K562 (cell line): ENCODE results near the gene ATP5PB. TPM values are rescaled to one million over a fixed set of nuclear protein-coding genes. Genes with fewer than 3 reads are reported as not detected.

ENCODE experiments used
- ARHGAP35 ChIP-seq: fragments of 450-650 bp; IDR thresholded peaks from 2 replicates; pipeline ENCODE4 v1.6.1; 2018; ENCODE audit not compliant: partially characterized antibody
- DIDO1 ChIP-seq: fragments of 450-650 bp; IDR thresholded peaks from 2 replicates; pipeline ENCODE4 v1.6.1; 2016; ENCODE audit warnings: low read depth, missing biosample characterization, missing genetic modification characterization
- ETV6 ChIP-seq, 3 experiments: fragments of 150-350 bp in 1 of 3; sonication (generic) in 1 of 3; formaldehyde crosslinking in 1 of 3; IDR thresholded peaks; 2 replicates each; pipeline versions ENCODE4 v1.6.1 to v1.8.0; 2014 to 2022; ENCODE audit warnings: borderline replicate concordance in 2 of 3, low read depth in 2 of 3, antibody characterized with exemption in 1 of 3, low read length in 1 of 3, mild to moderate bottlenecking in 1 of 3, missing genetic modification reagents in 1 of 3
- FOSL1 ChIP-seq: fragments of 200-800 bp; sonication (Bioruptor generic); conservative IDR thresholded peaks from 2 replicates; pipeline ENCODE4 v1.6.1; 2016; ENCODE audit warnings: missing genetic modification characterization, missing compliant biosample characterization
- GTF2E2 ChIP-seq: fragments of 200-800 bp; sonication (Bioruptor generic); IDR thresholded peaks from 2 replicates; pipeline ENCODE4 v1.6.1; 2016; ENCODE audit warnings: missing genetic modification characterization, missing compliant biosample characterization
- HLTF ChIP-seq: fragments of 450-650 bp; IDR thresholded peaks from 2 replicates; pipeline ENCODE4 v1.6.1; 2016
- KLF16 ChIP-seq: IDR thresholded peaks from 2 replicates; pipeline ENCODE4 v1.6.1; 2016; ENCODE audit warnings: antibody characterized with exemption
- MAFF ChIP-seq: IDR thresholded peaks from 2 replicates; pipeline ENCODE4 v1.6.1; 2012; ENCODE audit warnings: low read length, improper control_type of control experiment
- MYNN ChIP-seq, 2 experiments: sonication (generic); formaldehyde crosslinking in 1 of 2; IDR thresholded peaks; 2 replicates each; pipeline versions ENCODE4 v1.5.0 to v1.6.1; 2016 to 2020; ENCODE audit warnings: antibody characterized with exemption in 1 of 2, missing genetic modification reagents in 1 of 2
- NONO ChIP-seq, 2 experiments: fragments of 200-400 bp in 1 of 2; fragments of 450-650 bp in 1 of 2; formaldehyde crosslinking in 1 of 2; IDR thresholded peaks; 2 replicates each; pipeline ENCODE4 v1.6.1; 2017; ENCODE audit warnings: low read depth in 2 of 2, mild to moderate bottlenecking in 2 of 2, moderate library complexity in 2 of 2, low read length in 1 of 2
- POLR2A ChIP-seq: fragments of 450-650 bp; conservative IDR thresholded peaks from 2 replicates; pipeline ENCODE4 v1.6.1; 2016
- RCOR1 ChIP-seq, 2 experiments: IDR thresholded peaks; 2 replicates each; pipeline ENCODE4 v1.6.1; 2012; ENCODE audit warnings: low read depth in 2 of 2, low read length in 2 of 2, borderline replicate concordance in 1 of 2, improper control_type of control experiment in 1 of 2
- SETDB1 ChIP-seq: IDR thresholded peaks from one replicate; pipeline ENCODE4 v1.6.1; 2012; ENCODE audit warnings: low read length, control low read depth, inconsistent platforms
- TCFL5 ChIP-seq: fragments of 250-450 bp; sonication (Bioruptor Pico); conservative IDR thresholded peaks from 2 replicates; pipeline ENCODE4 v1.6.1; 2021; ENCODE audit warnings: mild to moderate bottlenecking, moderate library complexity, matching md5 sums
- ZC3H11A ChIP-seq: IDR thresholded peaks from 2 replicates; pipeline ENCODE4 v1.6.1; 2012; ENCODE audit warnings: low read depth, low read length, improper control_type of control experiment
- ZNF134 ChIP-seq: fragments of 250-450 bp; sonication (Bioruptor Pico); conservative IDR thresholded peaks from 2 replicates; pipeline ENCODE4 v1.4.0; 2020
- polyA plus RNA-seq, 8 experiments: library from polyadenylated mRNA; depleted of rRNA in 4 of 8; stranded (reverse) in 5 of 8; unstranded in 3 of 8; fragments of >200 nt; fragmentation: Nextera tagmentation in 2 of 8; fragmentation: Illumina TruSeq in 1 of 8; extraction: Ambion mirVana in 2 of 8; extraction: Trizol in 1 of 8; gene quantifications; 2 replicates each; pipeline versions ENCODE4 v1.2.1 to v1.2.3, GENCODE V29; 2011 to 2014; ENCODE audit warnings: inconsistent platforms in 1 of 8, missing spikeins in 1 of 8
- total RNA-seq, 7 experiments: library from RNA; depleted of rRNA in 6 of 7; stranded (reverse); fragments of >200 nt in 6 of 7; fragmentation: Illumina TruSeq in 2 of 7; extraction: Trizol in 2 of 7; gene quantifications; 2 replicates each; pipeline versions ENCODE4 v1.2.1 to v1.2.3, GENCODE V29; 2011 to 2021; ENCODE audit warnings: low replicate concordance in 1 of 7
- TF ChIP-seq, protein P1 (sequence below), 2 experiments: fragments of 200-800 bp in 1 of 2; sonication (Bioruptor generic) in 1 of 2; sonication (generic) in 1 of 2; formaldehyde crosslinking in 1 of 2; IDR thresholded peaks in 1 of 2; conservative IDR thresholded peaks in 1 of 2; 2 replicates each; pipeline versions ENCODE4 v1.5.0 to v1.6.1; 2016 to 2020; ENCODE audit warnings: missing compliant biosample characterization in 1 of 2, missing genetic modification characterization in 1 of 2, missing genetic modification reagents in 1 of 2
- TF ChIP-seq, protein P2 (sequence below): fragments of 250-450 bp; sonication (Bioruptor Pico); IDR thresholded peaks from 2 replicates; pipeline ENCODE4 v1.9.0; 2021; ENCODE audit warnings: mild to moderate bottlenecking, inconsistent platforms
- TF ChIP-seq, protein P3 (sequence below): fragments of 250-450 bp; sonication (Bioruptor Pico); IDR thresholded peaks from 2 replicates; pipeline ENCODE4 v1.8.0; 2022; ENCODE audit warnings: moderate library complexity, mild to moderate bottlenecking, inconsistent platforms
- TF ChIP-seq, protein P4 (sequence below), 2 experiments: IDR thresholded peaks; 2 replicates each; pipeline ENCODE4 v1.6.1; 2012; ENCODE audit warnings: improper control_type of control experiment in 2 of 2, low read depth in 2 of 2, low read length in 2 of 2, borderline replicate concordance in 1 of 2

The ATP5PB gene
- total and polyA plus RNA-seq, 9 of the 15 experiments (the other 6 are each of a cell fraction or from before 2014, with no cell fraction given) = 651 to 2,735 (median 1,061) TPM

DNA sequence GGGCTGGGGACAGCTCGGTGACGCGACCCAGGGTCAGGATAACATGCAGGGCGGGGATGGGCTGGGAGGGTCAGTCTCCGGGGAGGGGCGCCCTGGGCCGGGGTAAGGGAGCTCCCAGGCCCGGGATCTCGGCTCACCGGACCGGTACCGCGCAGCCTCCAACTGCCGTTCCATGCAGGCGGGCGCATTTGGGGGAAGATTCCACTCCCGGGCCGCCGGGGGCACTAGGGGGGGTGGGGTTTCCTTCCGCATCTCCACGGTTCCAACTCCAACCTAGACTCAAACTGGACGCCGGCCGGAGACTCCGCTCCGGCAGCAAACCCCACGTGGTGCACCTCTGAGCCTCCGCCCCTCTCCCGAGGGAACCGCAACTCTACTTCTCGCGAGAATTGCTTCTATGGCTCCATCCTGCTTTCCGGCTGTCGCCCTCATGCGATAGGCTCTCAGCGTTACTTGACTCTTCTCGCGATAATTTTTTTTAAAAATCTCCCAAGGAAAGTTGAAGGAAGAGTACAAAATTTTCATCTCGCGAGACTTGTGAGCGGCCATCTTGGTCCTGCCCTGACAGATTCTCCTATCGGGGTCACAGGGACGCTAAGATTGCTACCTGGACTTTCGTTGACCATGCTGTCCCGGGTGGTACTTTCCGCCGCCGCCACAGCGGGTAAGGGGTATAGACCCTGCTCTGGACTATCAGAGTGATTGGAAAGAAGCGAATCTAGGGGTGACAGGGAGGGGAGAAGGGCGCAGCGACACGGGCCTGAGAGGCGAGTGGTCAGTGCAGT, at the start of gene ATP5PB, which contains the start of gene WDR77 (continued):
- TF ChIP-seq, protein P1, sequence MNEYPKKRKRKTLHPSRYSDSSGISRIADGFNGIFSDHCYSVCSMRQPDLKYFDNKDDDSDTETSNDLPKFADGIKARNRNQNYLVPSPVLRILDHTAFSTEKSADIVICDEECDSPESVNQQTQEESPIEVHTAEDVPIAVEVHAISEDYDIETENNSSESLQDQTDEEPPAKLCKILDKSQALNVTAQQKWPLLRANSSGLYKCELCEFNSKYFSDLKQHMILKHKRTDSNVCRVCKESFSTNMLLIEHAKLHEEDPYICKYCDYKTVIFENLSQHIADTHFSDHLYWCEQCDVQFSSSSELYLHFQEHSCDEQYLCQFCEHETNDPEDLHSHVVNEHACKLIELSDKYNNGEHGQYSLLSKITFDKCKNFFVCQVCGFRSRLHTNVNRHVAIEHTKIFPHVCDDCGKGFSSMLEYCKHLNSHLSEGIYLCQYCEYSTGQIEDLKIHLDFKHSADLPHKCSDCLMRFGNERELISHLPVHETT (CRISPR knock-in tag; conservative IDR thresholded peaks at IDR 0.05 in 1 of 2, IDR thresholded peaks at IDR 0.05 in 1 of 2) = peak in 1 of 2 experiments; percentile 75; a peak in 2 of 4 replicates
- TF ChIP-seq ETV6 (IDR thresholded peaks at IDR 0.05; ENCODE audit: borderline replicate concordance in 1 of 2, low read depth in 2 of 2, low read length in 1 of 2) = no peak
- TF ChIP-seq ETV6 (CRISPR knock-in tag; IDR thresholded peaks at IDR 0.05; ENCODE audit: borderline replicate concordance) = no peak; the same call in 1 of the 2 replicates
- TF ChIP-seq ARHGAP35 = peak; percentile 95
- peak in 1 of 2 experiments; percentile 53; a peak in 1 of 4 replicates for TF ChIP-seq NONO (IDR thresholded peaks at IDR 0.05; ENCODE audit: low read depth in 2 of 2, low read length in 1 of 2)
- TF ChIP-seq FOSL1 (tag) = no peak
- TF ChIP-seq DIDO1 (tag) = peak; percentile 80
- no peak for TF ChIP-seq ZC3H11A
- no peak for TF ChIP-seq MYNN (IDR thresholded peaks at IDR 0.05)
- no peak for TF ChIP-seq MYNN (CRISPR knock-in tag; IDR thresholded peaks at IDR 0.05)
- no peak for TF ChIP-seq SETDB1
- TF ChIP-seq POLR2A = peak; percentile 96
- 0 out of 4 replicates have a peak, but pooled peaks of 1 of the 2 experiments have one; percentile 45 for TF ChIP-seq RCOR1 (IDR thresholded peaks at IDR 0.05; ENCODE audit: borderline replicate concordance in 1 of 2, low read depth in 2 of 2, low read length in 2 of 2)
- TF ChIP-seq MAFF = peak; percentile 76
- peak; percentile 95 for TF ChIP-seq GTF2E2 (tag)
- TF ChIP-seq TCFL5 (CRISPR knock-in tag) = no peak
- TF ChIP-seq, protein P2, sequence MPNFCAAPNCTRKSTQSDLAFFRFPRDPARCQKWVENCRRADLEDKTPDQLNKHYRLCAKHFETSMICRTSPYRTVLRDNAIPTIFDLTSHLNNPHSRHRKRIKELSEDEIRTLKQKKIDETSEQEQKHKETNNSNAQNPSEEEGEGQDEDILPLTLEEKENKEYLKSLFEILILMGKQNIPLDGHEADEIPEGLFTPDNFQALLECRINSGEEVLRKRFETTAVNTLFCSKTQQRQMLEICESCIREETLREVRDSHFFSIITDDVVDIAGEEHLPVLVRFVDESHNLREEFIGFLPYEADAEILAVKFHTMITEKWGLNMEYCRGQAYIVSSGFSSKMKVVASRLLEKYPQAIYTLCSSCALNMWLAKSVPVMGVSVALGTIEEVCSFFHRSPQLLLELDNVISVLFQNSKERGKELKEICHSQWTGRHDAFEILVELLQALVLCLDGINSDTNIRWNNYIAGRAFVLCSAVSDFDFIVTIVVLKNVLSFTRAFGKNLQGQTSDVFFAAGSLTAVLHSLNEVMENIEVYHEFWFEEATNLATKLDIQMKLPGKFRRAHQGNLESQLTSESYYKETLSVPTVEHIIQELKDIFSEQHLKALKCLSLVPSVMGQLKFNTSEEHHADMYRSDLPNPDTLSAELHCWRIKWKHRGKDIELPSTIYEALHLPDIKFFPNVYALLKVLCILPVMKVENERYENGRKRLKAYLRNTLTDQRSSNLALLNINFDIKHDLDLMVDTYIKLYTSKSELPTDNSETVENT (CRISPR knock-in tag) = 0 out of 2 replicates have a peak, but pooled peaks have one; percentile 19
- TF ChIP-seq KLF16 = no peak
- TF ChIP-seq, protein P3, sequence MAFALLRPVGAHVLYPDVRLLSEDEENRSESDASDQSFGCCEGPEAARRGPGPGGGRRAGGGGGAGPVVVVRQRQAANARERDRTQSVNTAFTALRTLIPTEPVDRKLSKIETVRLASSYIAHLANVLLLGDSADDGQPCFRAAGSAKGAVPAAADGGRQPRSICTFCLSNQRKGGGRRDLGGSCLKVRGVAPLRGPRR (CRISPR knock-in tag) = no peak
- no peak for TF ChIP-seq HLTF
- TF ChIP-seq, protein P4, sequence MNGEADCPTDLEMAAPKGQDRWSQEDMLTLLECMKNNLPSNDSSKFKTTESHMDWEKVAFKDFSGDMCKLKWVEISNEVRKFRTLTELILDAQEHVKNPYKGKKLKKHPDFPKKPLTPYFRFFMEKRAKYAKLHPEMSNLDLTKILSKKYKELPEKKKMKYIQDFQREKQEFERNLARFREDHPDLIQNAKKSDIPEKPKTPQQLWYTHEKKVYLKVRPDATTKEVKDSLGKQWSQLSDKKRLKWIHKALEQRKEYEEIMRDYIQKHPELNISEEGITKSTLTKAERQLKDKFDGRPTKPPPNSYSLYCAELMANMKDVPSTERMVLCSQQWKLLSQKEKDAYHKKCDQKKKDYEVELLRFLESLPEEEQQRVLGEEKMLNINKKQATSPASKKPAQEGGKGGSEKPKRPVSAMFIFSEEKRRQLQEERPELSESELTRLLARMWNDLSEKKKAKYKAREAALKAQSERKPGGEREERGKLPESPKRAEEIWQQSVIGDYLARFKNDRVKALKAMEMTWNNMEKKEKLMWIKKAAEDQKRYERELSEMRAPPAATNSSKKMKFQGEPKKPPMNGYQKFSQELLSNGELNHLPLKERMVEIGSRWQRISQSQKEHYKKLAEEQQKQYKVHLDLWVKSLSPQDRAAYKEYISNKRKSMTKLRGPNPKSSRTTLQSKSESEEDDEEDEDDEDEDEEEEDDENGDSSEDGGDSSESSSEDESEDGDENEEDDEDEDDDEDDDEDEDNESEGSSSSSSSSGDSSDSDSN (IDR thresholded peaks at IDR 0.05; ENCODE audit: borderline replicate concordance in 1 of 2, low read depth in 2 of 2, low read length in 2 of 2) = peak in 1 of 2 experiments; percentile 61; a peak in 1 of 4 replicates
- no peak for TF ChIP-seq ZNF134 (CRISPR knock-in tag)
